Omental fat pad (tissue), 4 donors: Measurements from ENCODE around the gene ZNF334. TPM values are rescaled to one million over a fixed set of nuclear protein-coding genes. Genes with fewer than 3 reads are reported as not detected.

Source experiments
- ATAC-seq: fragments of 150-250 bp; one replicate; pipeline ENCODE4 v1.9.1; 2016; ENCODE audit warnings: mild to moderate bottlenecking, moderate library complexity; ENCODE audit not compliant: low FRiP score
- DNase-seq: peaks from one replicate; pipeline ENCODE4 v3.0.0-alpha.2; 2019; ENCODE audit warnings: low spot score
- CTCF ChIP-seq, 3 donors: fragments of 450-650 bp; IDR thresholded peaks; one replicate each; pipeline ENCODE4 v1.5.1; 2016 to 2017; ENCODE audit warnings: antibody characterized with exemption in 3 of 3, mild to moderate bottlenecking in 3 of 3, moderate library complexity in 2 of 3
- total RNA-seq, 4 donors: library from RNA; depleted of rRNA; stranded (reverse); fragments of >200 nt; gene quantifications; one replicate each; pipeline ENCODE4 v1.1.0, GENCODE V29; 2016

ZNF334 gene
- total RNA-seq, 4 donors from 2014 or later = 1.2 to 7.3 (median 2.4) TPM

GRCh38 chr20:46557231-46557956 lies 44.0 kb upstream of the ZNF334 start:
- TF ChIP-seq CTCF (IDR thresholded peaks at IDR 0.05) = no peak
- no peak for ATAC-seq
- no peak for DNase-seq

DNA sequence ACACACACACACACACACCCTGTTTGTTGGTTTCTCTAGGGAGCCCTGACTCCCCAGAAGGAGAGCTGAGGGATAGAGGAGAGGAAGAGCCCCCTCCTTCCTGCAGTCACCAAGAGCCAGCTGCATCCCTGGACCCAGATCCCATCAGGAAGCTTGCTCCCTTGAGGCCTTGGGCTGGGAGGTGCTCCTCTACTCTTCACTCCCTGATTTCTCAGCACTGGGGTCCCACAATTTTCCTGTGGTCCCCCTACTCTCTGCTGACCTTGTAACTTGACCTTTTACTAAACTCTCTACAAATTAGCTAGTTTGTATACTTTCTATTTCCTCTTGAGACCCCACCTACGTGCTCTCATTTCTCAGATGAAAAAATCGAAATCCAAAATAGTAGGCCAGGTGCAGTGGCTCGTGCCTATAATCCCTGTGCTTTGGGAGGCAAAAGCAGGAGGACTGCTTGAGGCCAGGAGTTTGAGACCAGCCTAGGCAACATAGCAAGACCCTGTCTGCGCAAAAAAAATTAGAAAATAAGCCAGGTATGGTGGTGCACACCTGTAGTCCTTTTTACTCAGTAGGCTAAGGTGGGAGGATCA lies 42.1 kb upstream of the ZNF334 start:
- TF ChIP-seq CTCF (IDR thresholded peaks at IDR 0.05) = no peak
- no peak for ATAC-seq
- DNase-seq = no peak

GRCh38 chr20:46554828-46555227 lies 41.5 kb upstream of the ZNF334 start:
- no peak for ATAC-seq
- no peak for TF ChIP-seq CTCF (IDR thresholded peaks at IDR 0.05)
- DNase-seq = no peak

GRCh38 chr20:46553926-46554325 lies 40.6 kb upstream of the ZNF334 start:
- no peak for ATAC-seq
- no peak for TF ChIP-seq CTCF (IDR thresholded peaks at IDR 0.05)
- DNase-seq = no peak

GRCh38 chr20:46552460-46553420 lies 39.4 kb upstream of the ZNF334 start:
- DNase-seq = no peak
- ATAC-seq = no peak
- no peak for TF ChIP-seq CTCF (IDR thresholded peaks at IDR 0.05)

GRCh38 chr20:46551522-46552381 lies 38.4 kb upstream of the ZNF334 start:
- DNase-seq = no peak
- no peak for TF ChIP-seq CTCF (IDR thresholded peaks at IDR 0.05)
- no peak for ATAC-seq
